ENCODE measurements around the gene HLCS.
A peak's percentile ranks its signal among the peaks of the same experiment; 100 is the strongest.

HLCS gene

GRCh38 chr21:36909901-36910561 lies 56.4 kb downstream of the HLCS start (continued):
- TF ChIP-seq ZNF24 (tag by site-specific recombination; IDR thresholded peaks at IDR 0.05) (peak; percentile 76; the same call in 1 of the 2 replicates), OVOL3 (tag by site-specific recombination; IDR thresholded peaks at IDR 0.05) (0 out of 2 replicates have a peak, but pooled peaks have one; percentile 58), PRDM6 (tag by site-specific recombination; IDR thresholded peaks at IDR 0.05) (peak; percentile 94), IKZF3 (tag by site-specific recombination; IDR thresholded peaks at IDR 0.05) (peak; percentile 85), KLF1 (tag by site-specific recombination; IDR thresholded peaks at IDR 0.05) (peak; percentile 31; the same call in 1 of the 2 replicates), CTCF (tag by site-specific recombination; IDR thresholded peaks at IDR 0.05) (no peak), ZNF785 (tag by site-specific recombination; IDR thresholded peaks at IDR 0.05) (0 out of 2 replicates have a peak, but pooled peaks have one; percentile 13), ZSCAN4 (tag by site-specific recombination; IDR thresholded peaks at IDR 0.05) (no peak), KLF17 (tag by site-specific recombination; IDR thresholded peaks at IDR 0.05) (peak; percentile 89), ZNF280D (tag by site-specific recombination; IDR thresholded peaks at IDR 0.05) (no peak), GLIS2 (tag by site-specific recombination; IDR thresholded peaks at IDR 0.05) (peak; percentile 39; the same call in 1 of the 2 replicates), ZNF362 (tag by site-specific recombination; IDR thresholded peaks at IDR 0.05) (peak; percentile 68; the same call in 1 of the 2 replicates), KLF10 (tag by site-specific recombination; IDR thresholded peaks at IDR 0.05) (peak; percentile 77), ZNF843 (tag by site-specific recombination; IDR thresholded peaks at IDR 0.05) (peak; percentile 59), HIC1 (tag by site-specific recombination; IDR thresholded peaks at IDR 0.05) (peak; percentile 81), ZNF629 (tag by site-specific recombination; IDR thresholded peaks at IDR 0.05) (peak; percentile 97), PRDM10 (tag by site-specific recombination; IDR thresholded peaks at IDR 0.05) (peak; percentile 77; the same call in 1 of the 2 replicates), ZNF366 (tag by site-specific recombination; conservative IDR thresholded peaks at IDR 0.05) (peak; percentile 85), ZBTB21 (tag by site-specific recombination; IDR thresholded peaks at IDR 0.05) (peak; percentile 88), ZNF658 (tag by site-specific recombination; IDR thresholded peaks at IDR 0.05) (no peak), ZNF544 (tag by site-specific recombination; IDR thresholded peaks at IDR 0.05) (no peak), ZNF155 (tag by site-specific recombination; IDR thresholded peaks at IDR 0.05) (peak; percentile 73; the same call in 1 of the 2 replicates), ZNF184 (tag by site-specific recombination; IDR thresholded peaks at IDR 0.05) (peak; percentile 90)
